ENCODE measurements around the gene KMT2C.

DNA sequence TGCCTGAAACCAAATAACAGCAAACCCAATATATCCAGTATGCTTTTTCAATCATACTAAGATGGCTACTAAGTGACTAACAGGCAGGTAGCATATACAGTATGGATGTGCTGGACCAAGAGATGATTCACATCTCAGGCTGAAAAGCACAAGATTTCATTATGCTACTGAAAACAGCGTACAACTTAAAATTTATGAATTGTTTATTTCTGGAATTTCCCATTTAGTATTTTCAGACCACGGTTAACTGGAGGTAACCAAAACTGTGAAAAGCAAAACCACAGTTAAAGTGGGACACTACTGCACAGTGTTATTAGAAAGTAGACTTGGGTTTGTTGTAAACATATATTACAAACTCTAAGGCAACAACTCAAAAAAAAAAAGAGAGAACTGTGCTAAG is 91.5 kb downstream of the KMT2C start:
- TF ChIP-seq, protein P1, sequence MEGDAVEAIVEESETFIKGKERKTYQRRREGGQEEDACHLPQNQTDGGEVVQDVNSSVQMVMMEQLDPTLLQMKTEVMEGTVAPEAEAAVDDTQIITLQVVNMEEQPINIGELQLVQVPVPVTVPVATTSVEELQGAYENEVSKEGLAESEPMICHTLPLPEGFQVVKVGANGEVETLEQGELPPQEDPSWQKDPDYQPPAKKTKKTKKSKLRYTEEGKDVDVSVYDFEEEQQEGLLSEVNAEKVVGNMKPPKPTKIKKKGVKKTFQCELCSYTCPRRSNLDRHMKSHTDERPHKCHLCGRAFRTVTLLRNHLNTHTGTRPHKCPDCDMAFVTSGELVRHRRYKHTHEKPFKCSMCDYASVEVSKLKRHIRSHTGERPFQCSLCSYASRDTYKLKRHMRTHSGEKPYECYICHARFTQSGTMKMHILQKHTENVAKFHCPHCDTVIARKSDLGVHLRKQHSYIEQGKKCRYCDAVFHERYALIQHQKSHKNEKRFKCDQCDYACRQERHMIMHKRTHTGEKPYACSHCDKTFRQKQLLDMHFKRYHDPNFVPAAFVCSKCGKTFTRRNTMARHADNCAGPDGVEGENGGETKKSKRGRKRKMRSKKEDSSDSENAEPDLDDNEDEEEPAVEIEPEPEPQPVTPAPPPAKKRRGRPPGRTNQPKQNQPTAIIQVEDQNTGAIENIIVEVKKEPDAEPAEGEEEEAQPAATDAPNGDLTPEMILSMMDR (conservative IDR thresholded peaks at IDR 0.05) = no peak
- TF ChIP-seq EZH2 (IDR thresholded peaks at IDR 0.05; ENCODE audit: low read depth) = no peak
